ENCODE data around the gene ADAM10. TPM values are rescaled to one million over a fixed set of nuclear protein-coding genes. Genes with fewer than 3 reads are reported as not detected.

ADAM10 gene
- total RNA-seq, 1 experiment from 2014 or later: 159 TPM

DNA sequence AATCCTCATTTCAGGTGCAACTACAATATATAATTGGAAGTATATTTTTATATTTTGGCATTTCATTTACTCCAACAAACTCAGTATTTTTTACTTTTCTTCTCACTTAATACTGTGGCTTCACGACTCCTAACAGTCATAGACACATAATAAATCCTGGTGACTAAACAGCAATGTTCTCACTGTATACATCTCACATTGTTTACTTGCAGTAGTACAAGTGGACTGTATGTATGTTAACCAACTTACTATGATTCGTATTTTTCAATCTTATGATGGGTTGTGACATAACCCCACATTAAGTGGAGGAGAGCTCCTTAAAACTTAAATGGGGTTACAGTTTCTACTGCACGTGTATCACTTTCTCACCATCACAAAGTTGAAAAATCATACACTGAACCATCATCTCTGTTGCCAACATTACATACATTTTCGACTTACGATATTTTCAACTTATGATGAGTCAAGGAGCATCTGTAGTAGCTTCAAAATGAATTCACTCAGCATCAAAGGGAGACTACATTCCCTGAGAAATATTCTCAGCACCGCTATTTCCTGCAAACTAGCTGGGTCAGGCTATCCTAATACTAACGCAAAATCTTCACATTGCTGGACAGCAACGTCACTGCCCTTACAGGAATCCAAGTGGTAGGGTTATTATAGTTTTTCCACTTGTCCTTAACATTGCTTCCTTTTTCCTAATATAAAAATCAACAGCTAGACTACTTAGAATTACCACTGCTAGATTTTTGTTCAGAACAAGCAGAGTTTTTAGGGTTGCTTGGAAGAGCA lies 7.3 kb downstream of the ADAM10 start:
- H2BK15ac ChIP-seq (ENCODE audit: low read depth, low read length): no peak overlapping the region
- Mint-ChIP-seq H3K27ac (peak overlapping the region in 1 of 3 experiments; percentile 91; a peak in 2 of 7 replicates), H3K36me3 (ENCODE audit: insufficient read depth in 1 of 3, low read depth in 3 of 3) (no peaks in the 10 kb centered on the region), H3K9me3 (no peaks in the 10 kb centered on the region), H3K27me3 (ENCODE audit: low read depth) (no peaks in the 10 kb centered on the region), H3K4me1 (peaks cover 53 to 57% of the 10 kb centered on the region in 2 experiments), H3K4me3 (no peak overlapping the region)
- no peak overlapping the region for H2BK5ac ChIP-seq (ENCODE audit: insufficient read length, low read length)
- no peaks in the 10 kb centered on the region for H3K23me2 ChIP-seq (ENCODE audit: insufficient read length, low read depth, low read length, poor library complexity, severe bottlenecking)
- no CpG with 5 or more reads among the region's 8 CpGs for WGBS (ENCODE audit: extremely low coverage, insufficient read length, low lambda C conversion rate)
- no peak overlapping the region for H4K91ac ChIP-seq (ENCODE audit: insufficient read length, low read depth, low read length)
- no peak overlapping the region for H3K56ac ChIP-seq (ENCODE audit: insufficient read length, low read depth, low read length)
- no peak overlapping the region for H2BK12ac ChIP-seq (ENCODE audit: insufficient read length, low read depth, low read length)
- H4K8ac ChIP-seq (replicated peaks; ENCODE audit: insufficient read length, low read depth, low read length): no peak overlapping the region
- no peak for DNase-seq
- H2AFZ ChIP-seq (ENCODE audit: low read length): no peak overlapping the region
- no peak overlapping the region for H2BK20ac ChIP-seq (ENCODE audit: low read depth, low read length, poor library complexity, severe bottlenecking)
- H3K14ac ChIP-seq (ENCODE audit: insufficient read depth, low read length): no peak overlapping the region
- no peak overlapping the region for H3K4ac ChIP-seq (ENCODE audit: low read depth, low read length)
- peaks cover 6% of the 10 kb centered on the region for H3K79me1 ChIP-seq (ENCODE audit: insufficient read depth, low read depth, low read length, poor library complexity, severe bottlenecking)
- H3K27me3 ChIP-seq (ENCODE audit: insufficient read depth, low read length): no peaks in the 10 kb centered on the region
- no peak overlapping the region for H3K4me2 ChIP-seq (ENCODE audit: insufficient read depth, insufficient read length, low read length)
- H3K9ac ChIP-seq (ENCODE audit: extremely low read depth, insufficient read length, low read length): no peak overlapping the region
- H2AK5ac ChIP-seq (ENCODE audit: insufficient read length, low read length): no peak overlapping the region
- no peak overlapping the region for H3K23ac ChIP-seq (ENCODE audit: insufficient read length, low read depth, low read length)
- H4K20me1 ChIP-seq (ENCODE audit: control insufficient read depth, insufficient read depth, insufficient read length): no peaks in the 10 kb centered on the region
- TF ChIP-seq, protein P1, sequence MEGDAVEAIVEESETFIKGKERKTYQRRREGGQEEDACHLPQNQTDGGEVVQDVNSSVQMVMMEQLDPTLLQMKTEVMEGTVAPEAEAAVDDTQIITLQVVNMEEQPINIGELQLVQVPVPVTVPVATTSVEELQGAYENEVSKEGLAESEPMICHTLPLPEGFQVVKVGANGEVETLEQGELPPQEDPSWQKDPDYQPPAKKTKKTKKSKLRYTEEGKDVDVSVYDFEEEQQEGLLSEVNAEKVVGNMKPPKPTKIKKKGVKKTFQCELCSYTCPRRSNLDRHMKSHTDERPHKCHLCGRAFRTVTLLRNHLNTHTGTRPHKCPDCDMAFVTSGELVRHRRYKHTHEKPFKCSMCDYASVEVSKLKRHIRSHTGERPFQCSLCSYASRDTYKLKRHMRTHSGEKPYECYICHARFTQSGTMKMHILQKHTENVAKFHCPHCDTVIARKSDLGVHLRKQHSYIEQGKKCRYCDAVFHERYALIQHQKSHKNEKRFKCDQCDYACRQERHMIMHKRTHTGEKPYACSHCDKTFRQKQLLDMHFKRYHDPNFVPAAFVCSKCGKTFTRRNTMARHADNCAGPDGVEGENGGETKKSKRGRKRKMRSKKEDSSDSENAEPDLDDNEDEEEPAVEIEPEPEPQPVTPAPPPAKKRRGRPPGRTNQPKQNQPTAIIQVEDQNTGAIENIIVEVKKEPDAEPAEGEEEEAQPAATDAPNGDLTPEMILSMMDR (conservative IDR thresholded peaks at IDR 0.05): no peak
- H2BK120ac ChIP-seq (ENCODE audit: low read depth, low read length, poor library complexity, severe bottlenecking): no peak overlapping the region
- H3K27ac ChIP-seq (ENCODE audit: insufficient read length, low read depth, low read length): no peak overlapping the region
- peaks cover 39% of the 10 kb centered on the region; the same call in 1 of the 2 replicates for H3K79me2 ChIP-seq (ENCODE audit: insufficient read depth, low read length)
- no peaks in the 10 kb centered on the region for H3K9me3 ChIP-seq (ENCODE audit: control insufficient read depth, low read depth, low read length)
- H3K4me1 ChIP-seq (ENCODE audit: insufficient read depth, low read length): peaks cover 2% of the 10 kb centered on the region; the same call in 1 of the 2 replicates
- no peak overlapping the region for H3K18ac ChIP-seq (ENCODE audit: insufficient read length, low read depth, low read length)
- no peak overlapping the region for H3T11ph ChIP-seq (ENCODE audit: low read length)
- H4K5ac ChIP-seq (ENCODE audit: insufficient read length, low read depth, low read length): no peak overlapping the region

All from H9 (cell line).